Fibroblast of lung (primary cell): Measurements from ENCODE around the gene CACNA1A. TPM values are rescaled to one million over a fixed set of nuclear protein-coding genes. Genes with fewer than 3 reads are reported as not detected.

Experiments
- DNase-seq, 2 donors: peaks; one replicate each; pipeline versions ENCODE4 v3.0.0 to v3.0.0-alpha.2; 2010; ENCODE audit warnings: low read depth in 2 of 2
- H2AFZ ChIP-seq: 2 replicates; pipeline ENCODE4 v1.5.1; 2012; ENCODE audit warnings: low read length, control low read depth, inconsistent platforms
- H3K27ac ChIP-seq: 2 replicates; pipeline ENCODE4 v1.5.1; 2011; ENCODE audit warnings: low read length, control low read depth; ENCODE audit not compliant: insufficient read depth
- H3K27me3 ChIP-seq: 2 replicates; pipeline ENCODE4 v1.5.1; 2011; ENCODE audit warnings: mild to moderate bottlenecking, low read length; ENCODE audit not compliant: control insufficient read depth, insufficient read depth
- H3K36me3 ChIP-seq: 2 replicates; pipeline ENCODE4 v1.5.1; 2011; ENCODE audit warnings: low read length; ENCODE audit not compliant: control insufficient read depth, insufficient read depth
- H3K4me1 ChIP-seq: 2 replicates; pipeline ENCODE4 v1.5.1; 2011; ENCODE audit warnings: low read length; ENCODE audit not compliant: control insufficient read depth, insufficient read depth; ENCODE audit errors: extremely low read depth
- H3K4me2 ChIP-seq: 2 replicates; pipeline ENCODE4 v1.5.1; 2011; ENCODE audit warnings: low read length, control low read depth; ENCODE audit not compliant: insufficient read depth; ENCODE audit errors: extremely low read depth
- H3K4me3 ChIP-seq, 4 experiments: fragments of 200-600 bp in 1 of 4; sonication (generic) in 1 of 4; replicated peaks in 1 of 4; 2 replicates each; pipeline ENCODE4 v1.5.1; 2011 to 2016; ENCODE audit warnings: low read length in 4 of 4, low read depth in 3 of 4, mild to moderate bottlenecking in 3 of 4, control low read depth in 2 of 4, inconsistent platforms in 1 of 4, mixed read lengths in 1 of 4; ENCODE audit not compliant: insufficient read depth in 1 of 4; ENCODE audit errors: control extremely low read depth in 1 of 4
- H3K79me2 ChIP-seq: 2 replicates; pipeline ENCODE4 v1.5.1; 2012; ENCODE audit warnings: mild to moderate bottlenecking, low read length, inconsistent platforms; ENCODE audit not compliant: control insufficient read depth, insufficient read depth
- H3K9ac ChIP-seq: 2 replicates; pipeline ENCODE4 v1.5.1; 2011; ENCODE audit warnings: mild to moderate bottlenecking, low read length, control low read depth; ENCODE audit not compliant: insufficient read depth
- H3K9me3 ChIP-seq: 2 replicates; pipeline ENCODE4 v1.5.1; 2012; ENCODE audit warnings: low read depth, low read length; ENCODE audit not compliant: control insufficient read depth, insufficient read depth
- H4K20me1 ChIP-seq: 2 replicates; pipeline ENCODE4 v1.5.1; 2011; ENCODE audit warnings: low read length; ENCODE audit not compliant: control insufficient read depth, insufficient read depth; ENCODE audit errors: extremely low read depth
- CTCF ChIP-seq, 2 donors: IDR thresholded peaks in 1 of 2; conservative IDR thresholded peaks in 1 of 2; 1 replicate in 1 of 2; 2 replicates in 1 of 2; pipeline ENCODE4 v1.5.1; 2011 to 2012; ENCODE audit warnings: low read length in 2 of 2, control low read depth in 1 of 2, inconsistent platforms in 1 of 2, low read depth in 1 of 2, mild to moderate bottlenecking in 1 of 2
- EZH2 ChIP-seq: IDR thresholded peaks from 2 replicates; pipeline ENCODE4 v1.5.1; 2012; ENCODE audit warnings: low read length, control low read depth, mild to moderate bottlenecking; ENCODE audit errors: missing control alignments
- polyA plus RNA-seq, 2 donors: library from polyadenylated mRNA; depleted of rRNA in 1 of 2; stranded (reverse) in 1 of 2; unstranded in 1 of 2; fragments of >200 nt; gene quantifications; 2 replicates each; pipeline ENCODE4 v1.2.1, GENCODE V29; 2011 to 2012; ENCODE audit warnings: missing spikeins in 1 of 2
- total RNA-seq: library from RNA; depleted of rRNA; stranded (reverse); fragments of >200 nt; gene quantifications from 2 replicates; pipeline ENCODE4 v1.2.1, GENCODE V29; 2014

Gene CACNA1A
- total and polyA plus RNA-seq, 2 donors (not counting 1 experiment from before 2014, with no cell fraction given) = 0.96 to 9.7 TPM

- H3K9me3 ChIP-seq = no peaks in the 10 kb centered on the region
- H3K79me2 ChIP-seq = no peaks in the 10 kb centered on the region
- peak overlapping the region; percentile 82 for H3K27ac ChIP-seq
- peaks cover 41% of the 10 kb centered on the region for H3K4me1 ChIP-seq
- no peaks in the 10 kb centered on the region for H3K36me3 ChIP-seq
- no peak overlapping the region for H3K9ac ChIP-seq
- TF ChIP-seq CTCF (conservative IDR thresholded peaks at IDR 0.05 in 1 of 2, IDR thresholded peaks at IDR 0.05 in 1 of 2; ENCODE audit: low read depth in 1 of 2, low read length in 2 of 2) = no peak
- TF ChIP-seq EZH2 = no peak
- H3K27me3 ChIP-seq = no peaks in the 10 kb centered on the region
- peak overlapping the region; percentile 25 for H3K4me2 ChIP-seq
- H4K20me1 ChIP-seq = no peaks in the 10 kb centered on the region
- H2AFZ ChIP-seq = no peak overlapping the region
- DNase-seq = peak in 1 of 2 donors; percentile 22
- H3K4me3 ChIP-seq = no peak overlapping the region
Observed at GRCh38 chr19:13165162-13165997, 340.9 kb downstream of the CACNA1A start.

GRCh38 chr19:13164343-13165161, 341.7 kb downstream of the CACNA1A start:
- Histone ChIP-seq H3K4me2 (peak overlapping the region; percentile 79), H3K4me3 (peak overlapping the region in 3 of 4 experiments; percentile 5 to 33 (median 13)), H3K27me3 (no peaks in the 10 kb centered on the region), H2AFZ (peak overlapping the region; percentile 2), H3K9me3 (no peaks in the 10 kb centered on the region), H3K27ac (peak overlapping the region; percentile 82), H3K36me3 (no peaks in the 10 kb centered on the region), H3K9ac (peak overlapping the region; percentile 62), H3K79me2 (no peaks in the 10 kb centered on the region), H4K20me1 (no peaks in the 10 kb centered on the region), H3K4me1 (peaks cover 34% of the 10 kb centered on the region)
- TF ChIP-seq EZH2 = no peak
- peak; percentile 73 to 83 for DNase-seq

- Histone ChIP-seq H3K4me3 (peak overlapping the region; percentile 2 to 44 (median 10)), H3K79me2 (no peaks in the 10 kb centered on the region), H4K20me1 (no peaks in the 10 kb centered on the region), H3K27me3 (no peaks in the 10 kb centered on the region), H3K9ac (peak overlapping the region; percentile 62), H2AFZ (no peak overlapping the region), H3K9me3 (no peaks in the 10 kb centered on the region), H3K4me2 (peak overlapping the region; percentile 79), H3K27ac (peak overlapping the region; percentile 82), H3K36me3 (no peaks in the 10 kb centered on the region), H3K4me1 (peaks cover 32% of the 10 kb centered on the region)
- DNase-seq = peak; percentile 85 to 92
- no peak for TF ChIP-seq CTCF (conservative IDR thresholded peaks at IDR 0.05 in 1 of 2, IDR thresholded peaks at IDR 0.05 in 1 of 2; ENCODE audit: low read depth in 1 of 2, low read length in 2 of 2)
- no peak for TF ChIP-seq EZH2
Observed at GRCh38 chr19:13163609-13164342, 342.5 kb downstream of the CACNA1A start.
